Smooth muscle cell (in vitro differentiated cells): ENCODE measurements around the gene NFILZ. TPM values are rescaled to one million over a fixed set of nuclear protein-coding genes. Genes with fewer than 3 reads are reported as not detected.

Source experiments
- DNase-seq: peaks from one replicate; lab custom pipeline; 2025; ENCODE audit not compliant: unreplicated experiment; lab: John Stamatoyannopoulos, UW
- H2AFZ ChIP-seq: fragments of 200-600 bp; sonication (generic); 2 replicates; pipeline ENCODE4 v1.6.0; 2016; ENCODE audit warnings: antibody characterized with exemption, low read depth, mild to moderate bottlenecking
- H3F3A ChIP-seq: fragments of 200-600 bp; sonication (generic); 2 replicates; pipeline ENCODE4 v1.6.0; 2017; ENCODE audit warnings: antibody characterized with exemption, low read depth
- H3K27ac ChIP-seq: fragments of 200-600 bp; sonication (generic); 2 replicates; pipeline ENCODE4 v1.5.1; 2016; ENCODE audit warnings: low read depth, mild to moderate bottlenecking
- H3K27me3 ChIP-seq: fragments of 200-600 bp; sonication (generic); 2 replicates; pipeline ENCODE4 v1.6.1; 2016; ENCODE audit warnings: low read depth, mild to moderate bottlenecking
- H3K36me3 ChIP-seq: fragments of 200-600 bp; sonication (generic); 2 replicates; pipeline ENCODE4 v1.5.1; 2016; ENCODE audit warnings: low read depth
- H3K4me1 ChIP-seq: fragments of 200-600 bp; sonication (generic); 2 replicates; pipeline ENCODE4 v1.5.1; 2016; ENCODE audit warnings: low read depth
- H3K4me2 ChIP-seq: fragments of 200-600 bp; sonication (generic); 2 replicates; pipeline ENCODE4 v1.6.0; 2016; ENCODE audit warnings: mild to moderate bottlenecking
- H3K4me3 ChIP-seq: fragments of 200-600 bp; sonication (generic); 2 replicates; pipeline ENCODE4 v1.5.1; 2016; ENCODE audit warnings: mild to moderate bottlenecking
- H3K79me2 ChIP-seq: fragments of 200-600 bp; sonication (generic); 2 replicates; pipeline ENCODE4 v1.6.0; 2016; ENCODE audit warnings: low read depth, mild to moderate bottlenecking
- H3K9ac ChIP-seq: fragments of 200-600 bp; sonication (generic); 2 replicates; pipeline ENCODE4 v1.6.0; 2016; ENCODE audit warnings: low read depth
- H3K9me3 ChIP-seq: fragments of 200-600 bp; sonication (generic); replicated peaks from 2 replicates; pipeline ENCODE4 v1.5.1; 2016; ENCODE audit warnings: low read depth
- H4K20me1 ChIP-seq: fragments of 200-600 bp; sonication (generic); 2 replicates; pipeline ENCODE4 v1.6.0; 2016; ENCODE audit warnings: low read depth
- CTCF ChIP-seq: fragments of 200-600 bp; sonication (generic); IDR thresholded peaks from 2 replicates; pipeline ENCODE4 v1.5.1; 2017; ENCODE audit warnings: borderline replicate concordance, mild to moderate bottlenecking, antibody characterized with exemption; ENCODE audit not compliant: insufficient read depth, poor library complexity, severe bottlenecking
- WGBS: methylation state at CpG from one replicate; pipeline ENCODE4 v1.1.7; 2016; ENCODE audit warnings: low lambda C conversion rate; 5-methylcytosine and 5-hydroxymethylcytosine counted together
- polyA plus RNA-seq: library from polyadenylated mRNA; unstranded; fragments of >200 nt; fragmentation: Nextera tagmentation; extraction: Ambion mirVana; gene quantifications from 2 replicates; pipeline ENCODE4 v1.2.1, GENCODE V29; 2016
- total RNA-seq: library from RNA; depleted of rRNA; stranded (reverse); fragments of >200 nt; gene quantifications from 2 replicates; pipeline ENCODE4 v1.2.3, GENCODE V29; 2014

NFILZ gene
- total and polyA plus RNA-seq, 2 experiments from 2014 or later, result not detected

- Histone ChIP-seq H3K27ac (peak overlapping the region; percentile 70), H3K4me2 (peak overlapping the region; percentile 90), H3F3A (peaks cover 7% of the 10 kb centered on the region), H3K9me3 (no peaks in the 10 kb centered on the region), H4K20me1 (no peaks in the 10 kb centered on the region), H3K36me3 (peaks cover 5% of the 10 kb centered on the region), H3K4me3 (peak overlapping the region; percentile 68), H3K79me2 (peaks cover 5% of the 10 kb centered on the region), H2AFZ (no peak overlapping the region), H3K4me1 (no peaks in the 10 kb centered on the region), H3K27me3 (no peaks in the 10 kb centered on the region), H3K9ac (peak overlapping the region; percentile 72)
- 47% methylated on average over 4 of the region's 5 CpGs for WGBS
- no peak for TF ChIP-seq CTCF
- no peak for DNase-seq
Measured at GRCh38 chr19:8608941-8609278, 21.5 kb upstream of the NFILZ start.

- peaks cover 5% of the 10 kb centered on the region for H3K36me3 ChIP-seq
- H4K20me1 ChIP-seq, result no peaks in the 10 kb centered on the region
- H2AFZ ChIP-seq, result peak overlapping the region; percentile 85
- no peaks in the 10 kb centered on the region for H3K27me3 ChIP-seq
- H3F3A ChIP-seq, result peaks cover 10% of the 10 kb centered on the region
- H3K79me2 ChIP-seq, result peaks cover 5% of the 10 kb centered on the region
- WGBS, result 2% methylated on average over 46 of the region's 47 CpGs
- no peaks in the 10 kb centered on the region for H3K4me1 ChIP-seq
- H3K27ac ChIP-seq, result peak overlapping the region; percentile 70
- no peaks in the 10 kb centered on the region for H3K9me3 ChIP-seq
- H3K4me3 ChIP-seq, result peak overlapping the region; percentile 68
- DNase-seq, result peak; percentile 70
- peak overlapping the region; percentile 72 for H3K9ac ChIP-seq
- TF ChIP-seq CTCF, result peak; percentile 22
- peak overlapping the region; percentile 90 for H3K4me2 ChIP-seq
Measured at GRCh38 chr19:8609279-8610040, 21.0 kb upstream of the NFILZ start.

GRCh38 chr19:8610041-8610935, 20.1 kb upstream of the NFILZ start, which contains the start of gene ADAMTS10:
Gene ADAMTS10 (minus strand): TSS chr19:8610715. CDS start chr19:8605710, 5,005 bp downstream.
- 2% methylated on average over 39 of the region's 74 CpGs for WGBS

More at GRCh38 chr19:8610041-8610935, 20.1 kb upstream of the NFILZ start, which contains the start of gene ADAMTS10:
- H3F3A ChIP-seq, result peaks cover 10% of the 10 kb centered on the region
- peak within 1 kb of the TSS; percentile 72 for H3K9ac ChIP-seq
- H3K4me1 ChIP-seq, result no peaks in the 10 kb centered on the region
- no peaks in the 10 kb centered on the region for H3K36me3 ChIP-seq
- peak within 1 kb of the TSS; percentile 85 for H2AFZ ChIP-seq
- peak within 1 kb of the TSS; percentile 68 for H3K4me3 ChIP-seq
- DNase-seq, result peak; percentile 39
- H3K79me2 ChIP-seq, result peaks cover 5% of the 10 kb centered on the region
- no peaks in the 10 kb centered on the region for H3K27me3 ChIP-seq
- H3K4me2 ChIP-seq, result peak within 1 kb of the TSS; percentile 90
- no peaks in the 10 kb centered on the region for H3K9me3 ChIP-seq
- TF ChIP-seq CTCF, result no peak
- H4K20me1 ChIP-seq, result no peaks in the 10 kb centered on the region
- H3K27ac ChIP-seq, result peak within 1 kb of the TSS; percentile 70
